Spinal cord (tissue), 10 donors: ENCODE data around the gene WBP11. TPM values are rescaled to one million over a fixed set of nuclear protein-coding genes. Genes with fewer than 3 reads are reported as not detected.

ENCODE experiments used
- DNase-seq, 6 donors: peaks; one replicate each; pipeline versions ENCODE4 v3.0.0 to v3.0.0-alpha.2; 2013 to 2015; ENCODE audit warnings: low spot score in 6 of 6, low read depth in 4 of 6
- H3K27ac ChIP-seq: one replicate; pipeline ENCODE4 v1.5.1; 2013; ENCODE audit warnings: low read depth, low read length, control low read depth
- H3K27me3 ChIP-seq: one replicate; pipeline ENCODE4 v1.6.1; 2013; ENCODE audit warnings: low read length; ENCODE audit not compliant: control insufficient read depth, insufficient read depth
- H3K36me3 ChIP-seq: one replicate; pipeline ENCODE4 v1.6.1; 2013; ENCODE audit warnings: low read length; ENCODE audit not compliant: control insufficient read depth, insufficient read depth
- H3K4me1 ChIP-seq: one replicate; pipeline ENCODE4 v1.6.1; 2013; ENCODE audit warnings: low read length; ENCODE audit not compliant: control insufficient read depth, insufficient read depth
- H3K4me3 ChIP-seq: one replicate; pipeline ENCODE4 v1.5.1; 2013; ENCODE audit warnings: low read depth, low read length, control low read depth
- H3K9me3 ChIP-seq: one replicate; pipeline ENCODE4 v1.6.1; 2013; ENCODE audit warnings: low read length; ENCODE audit not compliant: control insufficient read depth, insufficient read depth
- WGBS: methylation state at CpG from one replicate; pipeline ENCODE4 v1.1.5; 2013; ENCODE audit warnings: missing lambda C conversion rate; ENCODE audit not compliant: insufficient coverage; 5-methylcytosine and 5-hydroxymethylcytosine counted together
- polyA plus RNA-seq, 2 donors: library from polyadenylated mRNA; unstranded; fragments of 120-200 nt; gene quantifications; one replicate each; pipeline ENCODE4 v1.2.1, GENCODE V29; 2013; ENCODE audit not compliant: insufficient read length in 2 of 2
- total RNA-seq, 2 donors: library from RNA; depleted of rRNA in 1 of 2; stranded (reverse); fragments of 120-200 nt in 1 of 2; fragments of >200 nt in 1 of 2; gene quantifications; one replicate each; pipeline versions ENCODE4 v1.2.3 to v1.2.4, GENCODE V29; 2013 to 2014
- donor health status: healthy.

The WBP11 gene
- total and polyA plus RNA-seq, 4 donors: 19.3 to 86.2 (median 50.7) TPM

GRCh38 chr12:14775636-14775980, 27.7 kb downstream of the WBP11 start:
- Histone ChIP-seq H3K4me1 (peaks cover 19% of the 10 kb centered on the region), H3K27ac (peak overlapping the region; percentile 90), H3K27me3 (no peaks in the 10 kb centered on the region), H3K36me3 (no peaks in the 10 kb centered on the region), H3K4me3 (peak overlapping the region; percentile 64), H3K9me3 (no peaks in the 10 kb centered on the region)
- DNase-seq: no peak
- no CpG with 5 or more reads among the region's 1 CpG for WGBS

- DNase-seq: peak in 2 of 6 donors; percentile 17 to 39
- no peaks in the 10 kb centered on the region for H3K36me3 ChIP-seq
- WGBS: 10% methylated on average over 25 of the region's 34 CpGs
- no peaks in the 10 kb centered on the region for H3K9me3 ChIP-seq
- H3K27me3 ChIP-seq: no peaks in the 10 kb centered on the region
- H3K4me1 ChIP-seq: peaks cover 23% of the 10 kb centered on the region
- H3K4me3 ChIP-seq: peak overlapping the region; percentile 64
- peak overlapping the region; percentile 90 for H3K27ac ChIP-seq
Observed at GRCh38 chr12:14774906-14775635, 28.2 kb downstream of the WBP11 start.

- Histone ChIP-seq H3K36me3 (no peaks in the 10 kb centered on the region), H3K4me3 (peak overlapping the region; percentile 64), H3K4me1 (peaks cover 29% of the 10 kb centered on the region), H3K9me3 (no peaks in the 10 kb centered on the region), H3K27ac (peak overlapping the region; percentile 90), H3K27me3 (no peaks in the 10 kb centered on the region)
- under 1% methylated on average over 67 of the region's 67 CpGs for WGBS
- DNase-seq: peak; percentile 88 to 99 (median 90)
Observed at GRCh38 chr12:14774074-14774905, 29.0 kb downstream of the WBP11 start.

- 10% methylated on average over 13 of the region's 16 CpGs for WGBS
- peak overlapping the region; percentile 64 for H3K4me3 ChIP-seq
- no peak for DNase-seq
- no peaks in the 10 kb centered on the region for H3K9me3 ChIP-seq
- H3K27ac ChIP-seq: peak overlapping the region; percentile 90
- H3K36me3 ChIP-seq: no peaks in the 10 kb centered on the region
- peaks cover 34% of the 10 kb centered on the region for H3K4me1 ChIP-seq
- H3K27me3 ChIP-seq: no peaks in the 10 kb centered on the region
Observed at GRCh38 chr12:14773685-14774073, 29.6 kb downstream of the WBP11 start.

- Histone ChIP-seq H3K4me3 (peak overlapping the region; percentile 64), H3K27me3 (no peaks in the 10 kb centered on the region), H3K4me1 (peaks cover 34% of the 10 kb centered on the region), H3K9me3 (no peaks in the 10 kb centered on the region), H3K36me3 (no peaks in the 10 kb centered on the region), H3K27ac (no peak overlapping the region)
- DNase-seq: no peak
- WGBS: no CpG with 5 or more reads among the region's 5 CpGs
Observed at GRCh38 chr12:14772946-14773345, 30.3 kb downstream of the WBP11 start.

- WGBS: no CpG with 5 or more reads among the region's 6 CpGs
- DNase-seq: peak in 1 of 6 donors; percentile 2
- Histone ChIP-seq H3K36me3 (no peaks in the 10 kb centered on the region), H3K4me1 (peaks cover 34% of the 10 kb centered on the region), H3K4me3 (peak overlapping the region; percentile 93), H3K27me3 (no peaks in the 10 kb centered on the region), H3K27ac (peak overlapping the region; percentile 95), H3K9me3 (no peaks in the 10 kb centered on the region)
Observed at GRCh38 chr12:14771651-14772137, 31.6 kb downstream of the WBP11 start.

- H3K27ac ChIP-seq: peak overlapping the region; percentile 95
- no peaks in the 10 kb centered on the region for H3K27me3 ChIP-seq
- no peaks in the 10 kb centered on the region for H3K36me3 ChIP-seq
- WGBS: under 1% methylated on average over 53 of the region's 56 CpGs
- H3K9me3 ChIP-seq: no peaks in the 10 kb centered on the region
- peaks cover 34% of the 10 kb centered on the region for H3K4me1 ChIP-seq
- peak overlapping the region; percentile 93 for H3K4me3 ChIP-seq
- peak; percentile 81 to 98 (median 90) for DNase-seq
Observed at GRCh38 chr12:14770496-14771461, 32.5 kb downstream of the WBP11 start.

GRCh38 chr12:14769969-14770495, 33.2 kb downstream of the WBP11 start:
- H3K9me3 ChIP-seq: no peaks in the 10 kb centered on the region
- H3K4me1 ChIP-seq: peaks cover 32% of the 10 kb centered on the region
- DNase-seq: peak; percentile 50 to 91 (median 67)
- H3K27ac ChIP-seq: peak overlapping the region; percentile 95
- H3K4me3 ChIP-seq: peak overlapping the region; percentile 93
- no peaks in the 10 kb centered on the region for H3K27me3 ChIP-seq
- no peaks in the 10 kb centered on the region for H3K36me3 ChIP-seq
- 0% methylated on average over 38 of the region's 38 CpGs for WGBS
